Suppressor macrophage (primary cell): ENCODE results near the gene IGSF3.
"Not testable (repeated sequence)": the region's sequence is repeated elsewhere in the genome, so short reads cannot be mapped to it uniquely, and the experiment has no call there.

Experiments used
- DNase-seq, 4 experiments: peaks; one replicate each; pipeline ENCODE4 v3.0.0-alpha.2; 2020 to 2022

Gene IGSF3

DNA sequence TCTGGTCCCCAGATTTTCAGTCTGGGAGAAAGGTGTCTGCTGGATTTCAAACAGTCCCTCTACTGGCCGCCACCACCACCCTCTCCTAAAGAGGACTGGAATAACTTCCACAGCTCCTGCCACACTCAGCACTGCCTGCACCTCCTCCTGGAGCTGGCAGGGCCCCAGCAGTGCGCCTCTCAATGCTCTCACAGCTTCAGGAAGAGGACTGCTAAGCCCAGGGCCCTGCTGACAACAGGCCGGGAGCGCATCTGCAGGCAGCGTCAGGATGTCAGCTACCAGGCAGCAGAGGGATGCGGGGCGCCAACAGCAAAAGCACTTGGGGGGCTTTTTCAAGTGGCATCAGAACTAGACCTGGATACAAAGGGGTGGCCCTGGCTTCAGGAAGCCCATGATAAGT is 40.2 kb downstream of the IGSF3 start:
- not testable (repeated sequence) for DNase-seq

DNA sequence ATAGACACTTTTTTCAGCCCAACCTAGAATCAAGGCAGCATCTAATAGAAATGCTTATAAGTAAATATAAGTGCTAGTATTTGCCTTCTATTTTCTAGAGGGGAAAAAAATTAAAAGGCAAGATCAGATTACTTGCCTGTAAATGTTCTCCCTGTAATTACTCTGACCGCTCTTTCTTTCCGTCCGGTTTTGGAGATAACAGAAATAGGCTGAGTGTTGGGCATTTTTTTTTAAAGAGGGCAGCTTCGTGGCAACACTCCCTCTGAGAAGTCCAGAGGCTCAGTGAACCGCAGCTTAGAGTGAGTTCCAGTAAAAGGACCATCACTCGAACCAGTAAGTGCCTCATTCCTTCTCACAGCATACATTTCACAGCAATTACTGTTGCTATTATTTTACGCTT is 40.6 kb downstream of the IGSF3 start:
- DNase-seq: not testable (repeated sequence)

DNA sequence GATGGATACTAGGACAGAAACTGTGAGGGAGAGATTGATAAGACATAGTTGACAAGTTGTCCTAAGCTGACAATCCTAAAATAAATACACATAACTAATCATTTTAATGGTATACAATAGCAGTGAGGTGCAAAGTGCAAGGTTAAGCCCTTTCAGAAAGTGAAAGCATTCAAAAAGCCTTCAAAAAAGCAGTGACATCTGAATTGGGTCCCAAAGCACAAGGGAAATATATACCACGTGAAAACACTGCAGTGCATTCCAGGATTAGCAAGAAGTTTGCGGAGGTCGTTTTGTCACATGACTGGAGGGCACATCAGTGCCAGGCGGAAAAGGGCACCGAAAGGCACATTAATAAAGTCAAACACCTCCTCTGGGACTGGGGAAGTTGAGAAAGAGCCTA is 42.4 kb downstream of the IGSF3 start:
- DNase-seq: not testable (repeated sequence)

DNA sequence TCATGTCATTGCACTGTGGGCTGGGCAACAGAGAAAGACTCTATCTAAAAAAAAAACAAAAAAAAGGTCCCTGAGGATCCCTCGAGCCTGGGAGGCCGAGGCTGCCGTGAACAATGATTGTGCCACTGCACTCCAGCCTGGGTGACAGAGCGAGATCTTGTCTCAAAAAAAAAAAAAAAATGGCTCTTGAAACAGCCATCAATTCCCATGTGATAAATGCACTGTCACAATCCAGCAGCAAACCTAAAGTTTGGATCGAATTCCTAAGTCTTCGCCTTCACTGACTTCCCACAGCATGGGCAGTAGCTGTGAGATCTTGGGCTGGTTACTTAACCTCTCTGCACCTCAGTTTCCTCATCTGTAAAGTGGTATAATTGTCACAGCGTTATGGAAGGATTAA is 43.5 kb downstream of the IGSF3 start:
- no peak for DNase-seq

DNA sequence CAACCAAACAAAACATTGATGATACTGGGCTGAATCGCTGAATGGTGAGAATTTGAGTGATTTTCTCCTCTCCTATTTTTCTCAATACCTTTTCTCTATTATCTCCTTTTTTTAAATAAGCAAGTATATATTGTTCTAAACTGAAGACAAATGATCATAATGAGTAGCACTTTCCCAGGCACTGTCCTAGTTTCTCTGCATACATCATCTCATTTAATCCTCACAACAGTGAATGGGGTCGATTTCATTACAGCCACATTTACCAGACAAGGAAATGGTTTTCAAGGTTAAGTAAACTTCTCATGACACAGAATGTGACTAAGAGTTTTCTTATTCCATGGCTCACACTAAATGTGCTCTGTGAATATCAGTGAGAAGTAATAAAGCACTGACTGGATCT is 45.0 kb downstream of the IGSF3 start:
- DNase-seq: not testable (repeated sequence)

DNA sequence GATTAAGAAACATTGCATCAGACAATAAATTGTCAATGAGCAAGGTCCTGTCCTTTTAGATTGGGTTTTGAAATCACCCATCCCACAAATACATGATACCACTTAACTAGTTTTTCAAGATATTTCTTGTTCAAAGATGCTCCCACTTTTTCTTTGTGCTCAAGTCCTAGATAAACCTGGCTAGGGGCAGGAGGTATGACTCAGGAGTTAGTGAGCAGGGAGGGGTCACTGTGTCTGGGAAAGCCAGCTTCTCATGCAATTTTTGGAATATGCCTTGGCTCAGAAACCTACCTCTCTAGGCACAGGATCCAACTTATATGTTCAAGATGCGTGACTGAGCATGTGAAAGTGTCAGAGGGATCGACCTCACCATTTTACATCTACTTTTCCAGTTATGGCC is 45.8 kb downstream of the IGSF3 start:
- not testable (repeated sequence) for DNase-seq

DNA sequence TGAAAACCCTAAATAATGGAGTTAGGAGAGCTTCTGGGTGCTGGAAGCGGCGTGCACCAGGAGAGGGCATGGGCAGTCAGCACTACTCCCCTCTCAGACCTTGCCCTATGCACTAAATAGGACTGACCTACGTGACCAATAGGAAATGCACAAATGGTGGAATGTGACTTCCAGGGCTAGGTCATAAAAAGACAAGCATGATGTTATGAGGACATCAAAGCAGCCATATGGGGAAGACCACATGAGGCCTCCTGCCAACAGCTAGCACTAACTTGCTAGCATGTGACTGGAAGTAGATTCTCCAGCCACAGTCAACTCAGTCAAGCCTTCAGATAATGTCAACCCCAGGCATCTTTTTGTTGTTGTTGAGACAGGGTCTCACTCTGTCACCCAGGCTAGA is 47.1 kb downstream of the IGSF3 start:
- DNase-seq: not testable (repeated sequence)

DNA sequence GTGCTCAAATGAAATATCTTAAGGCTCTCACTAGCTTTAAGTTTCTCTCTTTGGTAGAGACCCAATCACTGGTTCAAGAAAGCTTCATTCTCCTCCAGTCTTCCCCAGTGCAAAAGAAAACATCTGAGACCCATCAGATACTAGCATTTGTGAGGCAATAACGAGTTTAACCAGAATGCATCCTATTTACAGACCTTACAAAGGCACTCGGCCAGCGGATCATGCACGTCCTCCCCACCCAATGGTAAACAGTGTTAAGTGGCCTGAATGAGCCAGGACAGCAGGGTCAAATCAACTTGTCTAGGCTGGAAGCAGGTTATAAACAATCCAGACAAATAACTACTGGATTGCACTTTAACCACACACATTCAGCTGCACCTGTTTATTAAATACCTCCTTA is 48.4 kb downstream of the IGSF3 start:
- DNase-seq: not testable (repeated sequence)

DNA sequence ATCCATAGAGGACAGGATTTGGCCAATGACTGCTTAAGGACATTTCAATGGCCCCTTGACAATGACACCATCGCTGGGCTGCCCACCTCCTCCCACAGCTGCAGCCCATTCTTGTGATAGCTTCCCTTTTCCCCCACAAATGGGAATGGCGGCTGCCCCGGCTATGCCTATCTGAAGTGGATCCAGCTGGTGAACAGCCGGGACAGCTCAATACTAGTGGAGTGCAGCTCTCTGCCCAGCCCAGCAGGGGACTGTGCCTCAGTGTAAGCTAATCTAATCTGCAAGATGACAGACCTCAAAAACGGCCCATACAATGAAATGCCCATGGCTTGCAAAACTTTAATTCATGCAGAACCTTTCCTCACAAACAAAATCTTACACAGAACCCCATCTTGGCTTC is 49.7 kb downstream of the IGSF3 start:
- DNase-seq: peak in 1 of 4 experiments; percentile 16

DNA sequence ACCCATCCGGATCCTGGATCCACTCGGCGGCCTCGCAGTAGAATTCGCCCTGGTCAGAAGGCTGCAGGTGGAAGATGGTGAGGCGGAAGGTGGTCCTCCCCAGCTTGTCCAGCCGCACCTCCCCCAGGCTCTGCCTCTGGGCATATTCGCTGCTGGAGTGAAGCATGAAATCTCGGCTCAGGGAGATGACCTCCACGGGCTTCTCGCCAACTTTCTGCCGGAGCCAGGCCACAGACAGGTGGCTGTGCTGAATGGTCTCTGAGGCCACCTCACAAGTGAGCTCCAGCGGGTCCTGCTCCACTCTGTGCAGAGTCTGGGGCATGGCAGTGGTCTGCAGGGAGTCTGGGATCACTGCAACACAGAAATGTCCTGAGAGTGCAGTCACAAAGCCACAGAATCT is 53.7 kb downstream of the IGSF3 start:
- not testable (repeated sequence) for DNase-seq

DNA sequence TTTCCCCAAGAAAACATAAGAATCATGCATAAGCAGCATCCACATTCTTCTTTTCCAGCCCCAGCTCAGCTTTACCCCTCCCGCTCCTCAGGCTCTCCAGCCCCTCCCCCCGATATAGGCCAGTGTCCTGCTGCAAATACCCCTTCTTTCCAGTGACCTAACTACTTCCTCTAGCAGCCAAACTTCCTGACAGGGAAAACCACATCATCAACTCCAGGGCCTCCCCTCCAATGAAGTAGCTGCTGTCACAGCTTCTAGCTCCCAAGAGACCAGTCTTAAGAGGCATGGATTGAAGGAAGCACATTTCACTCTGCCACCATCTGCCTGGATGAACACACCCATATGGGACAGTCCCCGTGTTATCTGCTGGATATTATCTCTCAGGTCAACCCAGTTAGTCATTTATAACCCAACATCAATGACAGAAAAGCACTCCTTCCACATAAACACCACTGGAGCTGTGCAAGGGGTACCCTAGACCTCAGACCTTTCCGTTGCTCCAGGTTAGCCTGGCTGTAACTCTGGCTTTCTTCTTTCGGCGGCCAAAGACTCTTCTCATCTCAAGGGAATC is 57.6 kb downstream of the IGSF3 start:
- DNase-seq: peak; percentile 9 to 39 (median 32)

DNA sequence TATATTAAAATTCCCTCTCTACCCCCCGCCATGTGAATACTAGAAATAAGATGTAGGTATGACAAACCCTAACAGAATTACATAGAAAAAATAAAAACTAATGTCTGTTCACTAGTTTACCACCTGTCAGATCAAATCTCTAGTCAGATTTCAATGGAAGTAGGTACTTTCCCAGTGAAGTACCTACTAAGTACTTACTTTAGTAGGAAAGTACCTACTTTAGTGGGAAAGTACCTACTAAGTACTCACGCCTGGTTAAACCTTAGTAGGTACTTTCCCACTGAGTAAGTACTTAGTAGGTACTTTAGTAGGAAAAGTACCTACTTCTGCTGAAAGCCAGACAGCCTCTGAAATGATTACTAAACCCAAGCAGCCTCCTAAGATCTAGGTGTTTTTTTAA is 58.7 kb downstream of the IGSF3 start:
- DNase-seq: not testable (repeated sequence)

DNA sequence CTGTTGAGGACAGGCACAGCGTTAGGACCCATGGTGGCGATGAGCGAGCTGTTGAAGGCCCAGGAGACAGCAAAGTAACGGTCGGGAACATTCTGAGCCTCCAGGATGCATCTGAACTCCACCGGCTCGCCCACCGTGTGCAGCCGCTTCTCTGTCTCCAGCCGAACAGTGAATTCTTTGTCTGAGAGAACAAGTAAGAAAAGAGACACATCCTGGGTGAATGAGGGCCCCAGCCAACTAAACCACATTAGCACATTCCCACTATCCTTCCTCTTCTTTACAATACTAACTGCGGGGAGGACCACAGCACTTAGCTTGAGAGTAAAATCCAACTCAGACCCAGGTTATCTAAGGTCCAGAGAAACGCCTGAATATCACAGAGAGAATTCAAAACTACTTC is 59.4 kb downstream of the IGSF3 start:
- DNase-seq: not testable (repeated sequence)

DNA sequence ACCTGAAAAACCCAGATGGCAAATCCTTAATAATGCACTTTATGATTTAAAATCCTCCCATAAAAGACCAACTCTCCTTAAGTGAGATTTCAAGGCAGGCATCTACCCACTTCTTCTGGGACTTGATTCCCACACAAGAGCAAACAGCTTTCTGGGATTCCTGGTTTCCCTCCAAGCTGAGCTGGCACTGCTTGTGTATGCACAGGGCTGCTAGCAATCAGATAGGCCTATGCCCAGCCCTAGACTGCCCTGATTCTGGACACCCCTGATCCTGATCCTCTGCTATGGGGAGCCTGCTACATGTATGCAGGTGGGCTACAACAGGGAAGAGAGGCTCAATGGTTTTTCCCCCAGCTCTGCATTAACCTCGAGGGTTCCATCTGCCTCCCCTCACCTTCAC is 60.1 kb downstream of the IGSF3 start:
- DNase-seq: not testable (repeated sequence)

DNA sequence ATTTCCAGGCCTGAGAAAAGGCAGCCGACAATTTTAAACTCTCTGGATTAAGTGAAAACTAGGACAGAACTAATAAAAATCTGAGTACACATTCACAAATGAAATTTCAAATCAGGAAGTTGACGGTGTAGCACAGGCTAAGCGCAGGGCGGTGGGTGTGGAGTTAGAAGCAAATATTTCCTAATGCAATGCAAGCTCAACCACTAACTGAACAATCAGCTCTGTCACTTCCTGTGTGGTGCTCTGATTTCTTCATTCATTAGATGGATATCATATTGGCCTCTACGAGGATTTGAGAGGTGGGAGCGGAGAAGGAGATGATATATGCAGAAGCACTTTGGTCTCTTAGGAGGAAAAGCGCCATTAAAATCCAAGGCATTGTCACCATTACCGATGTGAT is 61.5 kb downstream of the IGSF3 start:
- peak; percentile 78 to 87 (median 84) for DNase-seq

DNA sequence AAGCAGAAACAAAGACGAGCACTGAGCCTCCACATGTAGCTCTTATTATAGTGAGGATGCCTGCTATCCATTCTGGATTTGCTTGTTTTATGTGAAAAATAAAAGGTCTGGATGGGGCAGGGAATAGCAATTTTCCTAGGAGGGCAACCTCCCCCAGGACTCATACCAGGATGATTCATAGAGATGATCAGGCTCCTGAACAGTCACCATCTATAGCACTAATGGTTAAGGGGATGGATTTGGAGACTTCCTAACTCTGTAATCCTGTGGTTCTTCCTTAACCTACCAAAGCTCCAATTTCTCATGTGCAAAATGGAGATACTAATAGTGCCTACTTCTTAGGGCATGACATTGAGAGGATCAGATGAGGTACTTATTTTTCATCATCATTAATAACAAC is 62.2 kb downstream of the IGSF3 start:
- peak in 1 of 4 experiments; percentile 14 for DNase-seq

DNA sequence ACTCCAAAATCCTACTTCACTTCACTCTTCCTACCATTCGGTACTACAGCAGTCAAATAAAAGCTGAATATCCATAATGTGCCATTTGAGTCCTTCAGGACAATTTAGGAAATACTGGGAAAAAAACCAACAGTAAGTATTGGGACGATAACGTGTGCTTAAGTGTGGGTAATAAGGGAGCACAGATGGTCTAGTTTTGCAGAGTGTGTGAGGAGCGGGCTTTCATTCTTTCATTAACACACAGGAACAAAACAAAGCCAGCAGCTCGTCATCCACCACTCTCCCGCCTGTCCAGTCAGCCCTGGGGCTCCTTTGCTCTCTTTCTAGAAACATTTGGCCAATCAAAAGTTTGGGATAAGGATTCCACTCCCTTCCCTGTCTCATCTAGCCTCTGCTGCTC is 63.1 kb downstream of the IGSF3 start:
- not testable (repeated sequence) for DNase-seq

DNA sequence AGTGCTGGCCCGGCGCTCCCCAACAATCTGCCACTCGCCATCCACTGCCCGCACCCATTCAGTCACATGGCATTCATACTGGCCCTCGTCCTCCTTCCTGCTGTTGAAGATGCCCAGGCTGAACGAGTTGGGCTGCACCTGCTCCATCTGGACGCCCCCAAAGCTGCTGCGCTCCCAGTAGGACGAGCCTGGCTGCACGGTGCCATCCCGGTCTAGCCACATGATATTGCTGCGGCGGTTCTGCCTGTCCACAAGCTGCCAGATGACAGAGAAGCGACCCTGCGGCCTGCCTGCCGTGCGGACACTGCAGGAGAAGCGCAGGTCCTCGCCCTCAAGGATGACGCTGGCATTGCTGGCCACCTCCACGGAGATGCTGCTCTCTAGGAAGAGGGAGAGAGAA is 63.9 kb downstream of the IGSF3 start:
- not testable (repeated sequence) for DNase-seq

DNA sequence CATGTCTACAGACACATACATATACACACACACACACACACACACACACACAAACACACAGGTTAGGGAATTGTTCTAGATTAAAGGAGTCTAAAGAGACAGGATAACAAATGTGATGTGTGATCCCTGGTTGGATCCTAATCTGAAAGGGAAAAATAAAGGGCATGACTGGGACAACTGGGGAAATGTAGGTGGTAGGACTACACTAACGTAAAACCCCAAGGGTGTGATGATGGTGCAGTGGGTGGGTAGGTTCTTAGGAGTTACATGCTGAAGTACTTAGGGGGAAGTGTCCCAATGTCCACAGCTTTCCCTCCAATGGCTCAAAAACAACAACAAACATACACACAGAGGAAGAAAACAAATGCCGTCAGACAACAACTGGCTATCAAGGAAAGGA is 68.2 kb downstream of the IGSF3 start:
- peak in 2 of 4 experiments; percentile 36 to 37 for DNase-seq

DNA sequence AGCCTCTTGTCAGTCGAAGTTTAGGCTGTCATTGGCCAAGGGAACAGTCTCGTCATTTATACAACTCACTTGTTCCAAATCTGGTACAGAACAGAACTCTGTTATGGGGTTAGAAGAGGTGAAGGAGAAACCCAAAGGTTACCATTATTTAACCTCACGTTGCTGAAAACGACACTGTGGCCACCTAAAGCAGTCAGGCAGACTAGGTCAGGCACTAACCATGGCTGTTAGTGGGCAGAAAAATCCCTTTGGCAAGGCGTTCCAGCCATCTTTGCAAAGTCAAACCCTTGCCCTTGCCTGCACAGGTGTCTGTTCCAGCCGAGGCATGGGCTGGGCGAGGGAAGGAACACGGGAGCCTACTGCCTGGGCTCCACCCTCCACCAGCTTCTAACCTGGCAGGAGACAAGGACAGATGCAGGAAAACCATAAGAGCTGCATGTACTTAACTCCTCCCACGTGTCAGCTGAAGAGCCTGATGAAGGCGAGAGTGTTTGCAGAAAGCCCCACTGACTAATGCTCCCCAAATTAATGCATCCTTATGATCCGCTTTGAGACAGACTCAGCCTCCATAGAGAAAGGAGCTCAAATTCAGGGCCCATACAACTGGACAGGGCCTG is 69.0 kb downstream of the IGSF3 start:
- peak in 2 of 4 experiments; percentile 17 to 27 for DNase-seq

DNA sequence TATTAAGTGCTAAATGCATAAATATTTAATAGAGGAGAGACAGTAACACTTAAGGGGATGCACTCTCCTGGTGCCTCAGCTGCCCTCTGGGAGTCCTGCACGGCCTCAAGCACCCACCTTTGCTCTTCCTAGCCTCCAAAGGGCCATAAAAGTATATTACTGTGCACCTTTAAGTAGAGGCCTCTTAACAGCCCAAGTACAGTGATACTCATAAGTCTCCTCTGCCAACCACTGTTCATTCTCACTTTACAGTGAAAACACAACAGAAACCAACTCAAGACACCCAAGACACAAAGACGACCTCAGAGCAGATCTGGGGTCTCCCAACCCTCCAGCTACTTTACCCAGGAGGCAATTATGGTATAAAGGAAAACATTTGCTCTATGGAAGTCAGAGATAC is 70.1 kb downstream of the IGSF3 start:
- not testable (repeated sequence) for DNase-seq

DNA sequence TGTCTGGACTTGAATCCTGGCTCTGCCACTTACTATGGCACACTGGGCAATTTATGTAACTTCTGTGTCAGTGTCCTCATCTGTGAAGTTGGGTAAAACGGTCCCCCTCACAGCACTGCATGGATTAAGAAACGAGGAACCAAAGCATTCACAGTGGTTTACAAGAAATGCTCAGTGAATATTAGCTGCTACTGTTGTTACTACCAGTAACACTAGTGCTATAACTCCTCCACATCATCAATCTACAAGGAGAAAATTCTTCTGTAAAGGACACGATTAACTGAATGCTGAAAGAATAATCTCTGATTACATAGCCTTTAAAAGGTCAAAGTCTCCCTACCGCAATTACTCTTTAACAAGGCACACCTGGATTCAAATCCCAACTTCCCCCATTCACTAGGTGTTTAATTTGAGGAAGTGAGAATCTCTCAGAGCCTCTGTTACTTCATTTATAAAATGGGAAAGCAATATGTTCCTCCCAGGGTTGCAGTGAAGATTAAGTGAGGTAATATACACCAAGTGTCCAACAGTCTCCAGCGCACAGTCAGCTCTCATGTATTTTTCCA is 70.7 kb downstream of the IGSF3 start:
- peak in 3 of 4 experiments; percentile 25 to 53 (median 48) for DNase-seq

DNA sequence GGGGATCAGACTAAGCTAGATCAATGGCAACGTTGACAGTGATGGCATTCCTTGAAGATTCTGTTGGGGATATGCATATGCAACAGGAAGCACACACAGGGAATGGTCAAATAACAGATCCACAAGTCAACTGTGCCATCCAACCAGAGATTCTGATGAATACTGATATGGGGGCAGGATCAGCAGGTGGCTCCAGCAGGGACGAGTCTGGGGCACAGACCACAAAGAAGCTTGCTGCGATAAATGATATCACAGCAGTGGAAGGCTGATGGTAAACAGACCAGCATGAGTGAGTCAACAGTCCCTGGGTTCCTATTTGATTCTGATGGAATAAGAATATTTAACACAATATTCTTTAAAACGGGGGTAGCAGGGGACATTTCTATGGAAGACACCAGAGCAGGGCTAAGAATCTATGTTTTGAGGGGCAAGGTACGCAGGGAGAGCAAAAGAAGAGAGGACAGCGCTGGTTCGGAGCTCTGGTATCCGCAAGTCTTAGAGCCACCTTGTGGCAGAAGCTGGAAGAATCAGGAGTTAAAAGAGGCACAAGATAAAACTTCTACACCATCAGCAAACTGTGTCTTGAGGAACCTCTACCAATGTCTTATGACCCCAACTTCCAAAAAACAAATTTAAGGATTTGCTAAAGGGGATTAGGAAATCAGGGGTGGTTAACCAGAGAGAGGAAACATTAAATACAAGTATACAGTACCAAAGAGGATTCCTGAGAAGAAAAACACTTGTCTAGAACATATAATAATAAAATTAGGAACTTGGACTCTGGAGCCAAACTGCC is 71.4 kb downstream of the IGSF3 start:
- peak; percentile 56 to 73 (median 66) for DNase-seq
